ENCODE results near the gene IL22. TPM values are rescaled to one million over a fixed set of nuclear protein-coding genes. Genes with fewer than 3 reads are reported as not detected.

Gene IL22
- total RNA-seq, 1 experiment from 2014 or later, result not detected

- no peaks in the 10 kb centered on the region for H3K27me3 ChIP-seq
- no peak overlapping the region for H3K4me3 ChIP-seq
- DNase-seq, result peak; percentile 69
- H3K36me3 ChIP-seq, result no peaks in the 10 kb centered on the region
- no peaks in the 10 kb centered on the region for H3K9me3 ChIP-seq
These were observed 13.3 kb downstream of the IL22 start for GRCh38 chr12:68240079-68240478.

GRCh38 chr12:68239309-68239982 is 14.0 kb downstream of the IL22 start:
- no peaks in the 10 kb centered on the region for H3K36me3 ChIP-seq
- DNase-seq, result no peak
- H3K9me3 ChIP-seq, result no peaks in the 10 kb centered on the region
- no peak overlapping the region for H3K4me3 ChIP-seq
- H3K27me3 ChIP-seq, result no peaks in the 10 kb centered on the region

GRCh38 chr12:68237619-68238018 is 15.8 kb downstream of the IL22 start:
- DNase-seq, result no peak
- H3K9me3 ChIP-seq, result no peaks in the 10 kb centered on the region
- no peaks in the 10 kb centered on the region for H3K36me3 ChIP-seq
- H3K4me3 ChIP-seq, result no peak overlapping the region
- no peaks in the 10 kb centered on the region for H3K27me3 ChIP-seq

DNA sequence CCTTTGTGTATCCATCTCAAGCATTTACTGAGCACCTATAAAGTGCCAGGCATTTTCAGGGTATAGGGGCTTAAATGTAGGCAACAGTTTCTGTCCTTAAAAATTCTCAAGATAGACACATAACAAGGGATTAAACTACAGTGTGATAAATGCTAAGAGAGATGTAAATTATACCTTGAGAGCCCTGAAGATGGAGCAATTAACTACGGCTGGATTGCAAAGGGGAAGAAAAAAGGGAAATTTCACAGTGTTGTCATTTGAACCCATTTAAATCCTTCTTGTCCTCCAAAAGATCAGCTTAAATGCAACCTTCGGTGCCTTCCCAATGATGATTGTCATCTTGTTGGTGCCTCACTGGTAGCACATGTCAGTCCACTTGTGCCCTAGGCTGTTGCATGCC is 16.3 kb downstream of the IL22 start:
- DNase-seq, result no peak
- no peaks in the 10 kb centered on the region for H3K9me3 ChIP-seq
- H3K4me3 ChIP-seq, result no peak overlapping the region
- no peaks in the 10 kb centered on the region for H3K27me3 ChIP-seq
- no peaks in the 10 kb centered on the region for H3K36me3 ChIP-seq

GRCh38 chr12:68236421-68237059 is 16.9 kb downstream of the IL22 start:
- Histone ChIP-seq H3K27me3 (no peaks in the 10 kb centered on the region), H3K36me3 (no peaks in the 10 kb centered on the region), H3K4me3 (no peak overlapping the region), H3K9me3 (no peaks in the 10 kb centered on the region)
- no peak for DNase-seq

DNA sequence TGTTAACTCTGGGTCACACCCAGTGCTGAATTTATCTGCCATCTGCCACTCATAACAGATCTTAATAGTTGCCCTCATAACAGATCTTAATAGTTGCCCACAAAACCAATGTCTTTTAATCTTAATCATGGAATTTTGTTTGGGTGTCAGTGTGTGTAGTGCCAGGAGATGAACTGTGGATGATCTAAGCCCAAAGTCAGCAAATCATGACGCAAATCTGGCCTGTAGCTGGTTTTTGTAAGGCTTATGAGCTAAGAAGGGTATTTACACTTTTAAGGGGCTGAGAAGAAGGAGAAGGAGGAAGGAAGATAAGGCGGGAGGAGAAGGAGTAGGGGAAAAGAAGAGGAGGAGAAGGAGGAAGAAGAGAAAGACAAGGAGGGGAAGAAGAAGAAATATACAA is 17.8 kb downstream of the IL22 start:
- Histone ChIP-seq H3K27me3 (no peaks in the 10 kb centered on the region), H3K9me3 (no peaks in the 10 kb centered on the region), H3K4me3 (no peak overlapping the region), H3K36me3 (no peaks in the 10 kb centered on the region)
- no peak for DNase-seq

DNA sequence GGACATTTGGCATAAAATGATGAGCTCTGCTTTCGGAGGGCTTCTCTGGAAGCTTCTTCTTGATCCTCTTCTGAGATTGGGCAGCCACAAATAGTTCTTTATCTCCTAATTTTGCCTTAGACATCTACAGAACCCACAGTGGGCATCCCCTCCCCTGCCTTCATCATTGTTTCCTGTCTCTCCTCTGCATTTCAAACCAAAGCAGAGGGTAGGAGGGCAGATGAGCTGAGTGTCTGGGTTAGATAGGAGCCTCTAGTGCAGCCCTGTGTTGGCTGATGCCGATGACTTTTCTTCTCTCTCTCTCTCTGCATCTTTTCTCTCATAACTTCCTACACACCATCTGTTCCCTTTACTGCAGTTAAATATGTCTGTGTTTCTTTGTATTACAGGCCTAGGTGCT is 19.3 kb downstream of the IL22 start:
- H3K9me3 ChIP-seq, result no peaks in the 10 kb centered on the region
- no peaks in the 10 kb centered on the region for H3K36me3 ChIP-seq
- no peak overlapping the region for H3K4me3 ChIP-seq
- no peaks in the 10 kb centered on the region for H3K27me3 ChIP-seq
- DNase-seq, result no peak

DNA sequence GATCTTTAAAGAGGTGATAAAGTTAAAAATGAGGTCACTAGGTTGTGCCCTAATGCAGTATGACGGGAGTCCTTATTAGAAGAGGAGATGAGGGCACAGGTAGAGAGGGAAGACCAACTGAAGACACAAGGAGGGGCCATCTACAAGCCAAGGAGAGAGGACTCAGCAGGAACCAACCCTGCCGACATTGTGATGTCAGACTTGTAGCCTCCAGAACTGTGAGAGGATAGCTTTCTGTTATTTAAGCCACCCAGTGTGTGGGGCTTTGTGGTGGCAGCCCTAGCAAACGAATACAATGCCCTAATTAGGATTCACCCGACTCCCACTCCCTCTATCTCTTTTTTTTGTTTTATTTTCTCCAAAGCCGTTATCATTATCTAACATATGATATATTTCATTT is 19.9 kb downstream of the IL22 start:
- Histone ChIP-seq H3K36me3 (no peaks in the 10 kb centered on the region), H3K9me3 (no peaks in the 10 kb centered on the region), H3K27me3 (no peaks in the 10 kb centered on the region), H3K4me3 (no peak overlapping the region)
- DNase-seq, result no peak

DNA sequence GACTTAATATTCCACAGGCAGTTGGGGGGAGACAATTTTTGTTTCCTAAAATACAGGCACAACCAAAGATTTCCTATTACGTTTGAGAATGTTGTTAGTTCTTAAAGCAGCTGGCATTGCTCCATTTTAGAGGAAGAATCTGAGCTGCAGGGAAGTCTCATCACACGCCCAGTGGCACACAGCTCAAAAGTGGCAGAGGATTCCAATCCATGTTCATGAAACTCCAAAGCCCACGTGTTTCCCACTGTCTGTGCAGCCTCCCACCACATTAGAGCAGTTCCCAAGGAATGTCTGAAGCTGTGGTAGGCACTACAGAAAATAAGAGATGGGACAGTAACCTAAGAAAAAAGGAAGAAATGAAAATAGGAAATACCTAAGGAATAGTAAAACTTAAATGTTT is 21.7 kb downstream of the IL22 start:
- no peaks in the 10 kb centered on the region for H3K36me3 ChIP-seq
- H3K4me3 ChIP-seq, result no peak overlapping the region
- no peaks in the 10 kb centered on the region for H3K27me3 ChIP-seq
- DNase-seq, result no peak
- H3K9me3 ChIP-seq, result no peaks in the 10 kb centered on the region

- H3K4me3 ChIP-seq, result no peak overlapping the region
- no peak for DNase-seq
- no peaks in the 10 kb centered on the region for H3K27me3 ChIP-seq
- no peaks in the 10 kb centered on the region for H3K9me3 ChIP-seq
- H3K36me3 ChIP-seq, result no peaks in the 10 kb centered on the region
These were observed 22.2 kb downstream of the IL22 start for GRCh38 chr12:68231229-68231628.

GRCh38 chr12:68229956-68230355 is 23.4 kb downstream of the IL22 start:
- no peaks in the 10 kb centered on the region for H3K9me3 ChIP-seq
- H3K4me3 ChIP-seq, result no peak overlapping the region
- DNase-seq, result no peak
- H3K36me3 ChIP-seq, result no peaks in the 10 kb centered on the region
- no peaks in the 10 kb centered on the region for H3K27me3 ChIP-seq

- no peaks in the 10 kb centered on the region for H3K27me3 ChIP-seq
- DNase-seq, result no peak
- H3K9me3 ChIP-seq, result no peaks in the 10 kb centered on the region
- no peaks in the 10 kb centered on the region for H3K36me3 ChIP-seq
- no peak overlapping the region for H3K4me3 ChIP-seq
These were observed 26.0 kb downstream of the IL22 start for GRCh38 chr12:68227356-68227755.

- Histone ChIP-seq H3K9me3 (no peaks in the 10 kb centered on the region), H3K27me3 (no peaks in the 10 kb centered on the region), H3K4me3 (no peak within 1 kb of the TSS), H3K36me3 (no peaks in the 10 kb centered on the region)
- no peak for DNase-seq
These were observed 27.6 kb downstream of the IL22 start, which contains the start of gene IL26 for GRCh38 chr12:68225576-68226476. IL26 (minus strand) TSS chr12:68225810; CDS start chr12:68225756, 54 bp downstream.

DNA sequence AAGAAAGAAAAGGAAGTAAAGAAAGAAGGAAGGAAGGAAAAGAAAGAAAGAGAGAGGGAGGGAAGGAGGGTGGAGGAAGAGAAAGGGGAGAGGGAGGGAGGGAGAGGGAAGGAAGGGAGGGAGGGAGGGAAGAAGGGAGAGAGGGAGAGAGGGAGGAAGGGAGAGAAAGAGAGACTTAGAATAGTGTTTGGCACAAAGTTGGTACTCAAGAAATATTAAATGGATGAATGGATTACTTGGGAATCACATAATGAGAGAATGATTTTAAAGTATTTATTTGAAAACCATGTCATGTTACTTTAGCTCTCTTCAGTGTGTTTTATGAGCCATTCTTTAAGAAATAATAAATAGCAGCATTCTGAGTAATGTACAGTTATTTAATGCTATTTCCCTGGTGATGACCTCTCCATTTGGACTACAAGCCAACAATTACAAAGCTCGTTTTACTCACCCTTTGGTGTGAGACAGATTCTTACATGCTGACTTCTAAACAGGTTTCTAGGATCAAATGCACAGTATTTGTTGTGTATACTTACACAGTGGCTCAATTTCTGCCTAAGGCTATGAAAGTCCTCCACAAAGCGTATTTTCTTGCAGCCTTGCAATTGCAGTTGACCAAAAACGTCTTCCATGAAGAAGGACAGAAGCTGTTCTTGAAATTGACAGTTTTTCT is 28.7 kb downstream of the IL22 start:
- Histone ChIP-seq H3K9me3 (no peaks in the 10 kb centered on the region), H3K4me3 (no peak overlapping the region), H3K27me3 (no peaks in the 10 kb centered on the region), H3K36me3 (no peaks in the 10 kb centered on the region)
- peak; percentile 21 for DNase-seq

DNA sequence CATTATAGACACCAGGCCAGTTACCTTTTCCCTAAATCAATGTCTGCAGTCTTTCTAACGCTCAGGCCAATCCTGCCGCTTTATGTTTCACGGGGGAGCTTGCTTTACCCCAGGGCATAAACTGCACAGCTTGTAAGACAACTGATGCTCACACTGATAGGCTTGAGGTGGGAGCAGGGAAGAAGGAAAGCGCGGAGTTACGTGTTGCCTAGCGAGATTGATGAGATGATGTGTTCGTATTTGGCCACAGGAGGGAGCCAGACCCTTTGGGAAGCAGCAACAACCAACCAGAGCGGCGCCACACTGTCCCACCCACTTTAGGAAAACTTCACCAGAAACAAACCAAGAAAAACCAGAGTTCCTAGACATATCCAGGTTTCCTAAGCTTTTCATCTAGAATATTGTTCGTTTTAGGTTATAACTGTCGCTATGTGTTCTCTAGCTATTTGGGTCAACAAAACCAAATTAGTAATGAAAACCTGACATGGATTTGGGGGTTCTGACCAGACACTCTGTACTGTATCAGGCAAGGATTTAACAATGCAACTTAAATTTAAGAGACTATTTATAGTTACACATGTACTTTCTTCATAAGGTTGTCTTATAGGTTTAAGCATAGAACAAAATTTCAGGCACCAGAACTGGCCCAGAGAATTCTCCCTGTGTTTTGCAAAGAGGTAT is 30.2 kb downstream of the IL22 start:
- Histone ChIP-seq H3K9me3 (no peaks in the 10 kb centered on the region), H3K4me3 (no peak overlapping the region), H3K36me3 (no peaks in the 10 kb centered on the region), H3K27me3 (no peaks in the 10 kb centered on the region)
- peak; percentile 75 for DNase-seq

- no peak for DNase-seq
- Histone ChIP-seq H3K4me3 (no peak overlapping the region), H3K36me3 (no peaks in the 10 kb centered on the region), H3K9me3 (no peaks in the 10 kb centered on the region), H3K27me3 (no peaks in the 10 kb centered on the region)
These were observed 31.1 kb downstream of the IL22 start for GRCh38 chr12:68222326-68222725.
